Measurements from ENCODE around the gene TRIM24.
A peak's percentile ranks its signal among the peaks of the same experiment; 100 is the strongest.
"Not testable (repeated sequence)": the region's sequence is repeated elsewhere in the genome, so short reads cannot be mapped to it uniquely, and the experiment has no call there.

TRIM24 gene

DNA sequence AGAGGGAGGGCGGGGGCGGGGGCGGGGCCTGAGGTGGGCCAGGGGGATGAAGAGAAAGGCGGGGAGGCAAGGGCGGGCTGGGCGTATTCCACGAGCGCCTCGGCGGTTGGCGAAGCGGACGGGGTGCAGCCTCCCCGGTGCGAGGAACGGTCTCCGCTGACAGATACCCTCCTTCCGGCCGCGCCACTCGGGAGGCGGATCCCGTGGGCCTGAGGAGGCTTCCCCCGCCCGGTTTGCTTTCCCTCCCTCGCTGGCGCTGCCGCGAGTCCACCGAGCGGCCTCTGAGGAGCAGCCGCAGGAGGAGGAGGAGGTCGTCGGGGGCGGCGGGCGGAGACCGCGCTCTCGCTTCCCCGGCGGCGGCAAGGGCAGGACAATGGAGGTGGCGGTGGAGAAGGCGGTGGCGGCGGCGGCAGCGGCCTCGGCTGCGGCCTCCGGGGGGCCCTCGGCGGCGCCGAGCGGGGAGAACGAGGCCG, at the start of gene TRIM24:
TRIM24 (plus strand) TSS at position 84 of the 473 bp plus-strand sequence; CDS start at position 374, 290 bp downstream.
- peak; percentile 98 for DNase-seq

DNA sequence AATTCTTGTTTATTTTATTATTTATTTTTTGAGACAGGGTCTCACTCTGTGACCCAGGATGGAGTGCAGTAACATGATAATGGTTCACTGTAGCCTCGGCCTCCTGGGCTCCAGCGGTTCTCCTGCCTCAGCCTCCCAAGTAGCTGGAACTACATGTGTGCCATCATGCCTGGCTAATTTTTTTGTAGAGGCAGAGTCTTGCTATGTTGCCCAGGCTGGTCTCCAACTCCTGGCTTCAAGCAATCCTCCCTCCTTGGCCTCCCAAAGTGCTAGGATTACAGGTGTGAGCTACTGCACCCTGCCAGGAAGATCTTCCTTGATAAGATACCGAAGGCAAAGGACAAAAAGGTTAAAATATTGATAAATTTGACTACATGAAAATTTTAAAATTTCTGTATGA, 48.0 kb upstream of the TRIM24 start:
- not testable (repeated sequence) for DNase-seq

DNA sequence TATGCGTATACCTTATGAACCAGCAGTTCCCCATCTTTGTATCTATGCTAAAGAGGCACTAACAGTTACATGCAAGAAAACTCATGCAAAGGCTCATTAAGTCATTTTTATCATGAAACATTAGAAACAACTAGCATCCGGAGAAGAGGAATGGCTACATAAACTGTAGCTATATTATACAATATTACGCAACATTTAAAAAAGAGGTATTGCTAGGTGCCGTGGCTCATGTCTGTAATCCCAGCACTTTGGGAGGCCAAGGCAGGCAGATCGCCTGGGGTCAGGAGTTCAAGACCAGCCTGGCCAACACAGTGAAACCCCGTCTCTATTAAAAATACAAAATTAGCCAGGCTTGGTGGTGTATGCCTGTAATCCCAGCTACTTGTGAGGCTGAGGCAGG, 47.1 kb upstream of the TRIM24 start:
- not testable (repeated sequence) for DNase-seq

DNA sequence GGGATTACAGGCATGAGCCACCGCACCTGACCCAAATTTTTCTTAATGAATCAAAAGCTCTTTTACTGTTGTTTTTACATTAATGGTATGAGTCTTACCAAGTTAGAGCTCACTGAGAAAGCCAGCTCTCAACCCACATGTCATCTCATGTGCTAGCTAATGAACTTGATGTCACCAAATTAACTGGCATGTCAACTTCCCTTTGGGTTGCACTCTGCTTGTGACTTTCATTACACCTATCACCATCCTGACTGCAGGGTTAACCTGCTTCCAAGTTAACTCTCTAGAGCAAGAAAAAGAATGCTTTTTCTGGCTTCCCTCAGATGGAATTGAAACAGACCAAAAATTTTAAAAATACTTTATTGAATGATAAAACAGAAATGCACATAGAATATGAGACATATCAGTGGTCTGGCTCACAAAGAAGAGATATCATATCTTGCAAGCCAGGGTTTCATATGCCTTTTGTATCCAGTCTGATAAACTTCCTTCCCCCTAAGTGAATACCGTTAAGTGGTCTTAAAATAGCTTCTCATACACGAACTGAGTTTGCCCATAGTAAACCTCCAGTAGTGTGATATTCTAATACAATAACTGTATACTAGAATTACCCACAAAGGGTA, 42.9 kb upstream of the TRIM24 start:
- DNase-seq, result no peak

DNA sequence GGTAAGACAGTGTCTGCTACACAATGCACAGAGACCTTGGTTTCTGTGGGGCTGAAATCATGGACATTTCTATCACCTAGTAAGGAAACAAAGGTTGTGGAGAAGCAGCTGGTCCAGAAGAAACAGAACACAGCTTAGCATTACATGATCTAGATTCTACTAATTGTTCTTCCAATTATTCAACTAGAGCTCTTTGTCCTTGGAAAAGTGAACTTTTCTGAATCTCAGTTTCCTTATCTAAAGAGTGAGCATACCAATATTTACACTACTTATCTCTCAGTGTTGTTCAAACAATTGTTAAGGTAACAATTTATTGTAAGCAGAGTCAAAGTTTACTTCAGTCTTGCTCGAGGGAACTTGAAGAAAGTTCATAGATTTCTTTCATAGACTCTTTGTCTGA, 42.3 kb upstream of the TRIM24 start:
- DNase-seq, result no peak

DNA sequence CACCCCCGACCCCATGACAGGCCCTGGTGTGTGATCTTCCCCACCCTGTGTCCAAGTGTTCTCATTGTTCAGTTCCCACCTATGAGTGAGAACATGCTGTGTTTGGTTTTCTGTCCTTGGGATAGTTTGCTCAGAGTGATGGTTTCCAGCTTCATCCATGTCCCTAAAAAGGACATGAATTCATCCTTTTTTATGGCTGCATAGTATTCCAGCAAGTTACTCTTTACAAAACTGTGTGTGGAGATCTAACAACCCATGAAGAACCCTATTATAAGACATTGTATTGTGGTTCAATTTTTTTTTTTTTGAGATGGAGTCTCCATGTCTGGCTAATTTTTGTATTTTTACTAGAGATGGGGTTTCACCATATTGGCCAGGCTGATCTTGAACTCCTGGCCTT, 41.7 kb upstream of the TRIM24 start:
- not testable (repeated sequence) for DNase-seq

DNA sequence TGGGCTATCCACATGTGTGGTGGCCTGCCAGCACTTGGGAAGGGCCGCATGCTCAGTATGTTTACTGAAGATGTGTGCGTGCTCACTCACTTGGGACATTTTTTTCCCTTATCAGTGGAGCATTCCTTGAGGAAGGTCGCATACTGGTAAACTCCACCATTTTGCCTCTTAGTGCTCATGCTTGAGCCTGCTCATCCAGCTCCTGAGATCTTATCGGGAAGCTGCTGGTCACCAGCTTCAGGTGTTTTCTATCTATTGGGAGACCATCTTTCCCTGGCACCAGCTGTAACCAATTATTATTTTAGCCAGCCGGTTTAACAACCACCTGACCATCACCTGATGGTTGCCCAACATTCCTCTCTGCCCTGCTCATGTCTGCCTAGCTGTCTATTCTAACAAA, 35.0 kb upstream of the TRIM24 start:
- no peak for DNase-seq

DNA sequence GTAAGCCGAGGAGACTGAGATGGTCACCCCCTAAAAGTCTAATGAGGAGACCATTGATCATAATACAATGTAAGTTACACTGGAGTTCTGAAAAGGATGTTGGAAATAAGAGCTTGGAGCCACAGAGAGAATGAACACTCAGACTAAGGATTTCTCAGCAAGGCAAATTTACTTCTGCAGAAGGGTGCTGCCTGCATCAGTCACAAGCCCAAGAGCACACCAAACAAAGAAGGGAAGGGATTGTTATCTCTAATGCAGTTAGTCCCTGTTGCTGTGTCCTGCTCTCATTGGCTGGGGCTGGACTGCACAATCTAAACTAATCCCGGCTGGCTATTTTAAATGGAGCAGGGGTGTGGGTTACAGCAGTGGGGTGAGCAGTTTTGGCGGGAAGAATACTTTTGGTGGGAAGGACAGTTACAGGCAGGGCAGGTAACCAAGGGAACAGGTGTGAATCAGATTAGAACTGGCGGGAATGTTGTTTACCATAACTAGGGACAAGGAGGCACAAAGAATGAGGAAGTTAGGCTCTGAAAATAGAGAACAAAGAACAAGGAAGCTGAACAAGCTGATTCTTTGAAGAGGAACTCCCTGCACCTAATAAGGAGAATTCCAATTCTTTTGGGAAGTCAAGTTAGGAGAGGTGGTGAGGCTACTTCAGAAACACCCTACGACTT, 30.3 kb upstream of the TRIM24 start:
- DNase-seq, result no peak

DNA sequence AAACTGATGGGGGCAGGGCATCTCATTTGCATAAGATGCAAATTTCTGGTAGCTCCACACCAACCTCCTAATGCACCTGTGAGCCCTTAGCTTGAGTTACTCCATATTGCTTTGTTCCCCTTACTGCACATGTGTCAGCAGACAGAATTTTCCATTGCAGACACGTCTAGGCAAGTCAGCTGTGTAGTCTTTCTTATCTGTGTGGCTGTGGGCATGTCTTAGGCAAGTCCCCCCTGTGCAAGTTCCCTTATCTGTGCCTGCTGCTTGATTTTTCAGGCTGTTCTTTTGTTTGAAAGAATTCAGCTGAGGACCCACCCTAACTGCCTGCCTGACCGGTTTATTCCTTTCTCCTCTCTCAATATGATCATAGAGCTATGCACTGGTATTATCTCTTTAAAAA, 28.5 kb upstream of the TRIM24 start:
- DNase-seq, result no peak

DNA sequence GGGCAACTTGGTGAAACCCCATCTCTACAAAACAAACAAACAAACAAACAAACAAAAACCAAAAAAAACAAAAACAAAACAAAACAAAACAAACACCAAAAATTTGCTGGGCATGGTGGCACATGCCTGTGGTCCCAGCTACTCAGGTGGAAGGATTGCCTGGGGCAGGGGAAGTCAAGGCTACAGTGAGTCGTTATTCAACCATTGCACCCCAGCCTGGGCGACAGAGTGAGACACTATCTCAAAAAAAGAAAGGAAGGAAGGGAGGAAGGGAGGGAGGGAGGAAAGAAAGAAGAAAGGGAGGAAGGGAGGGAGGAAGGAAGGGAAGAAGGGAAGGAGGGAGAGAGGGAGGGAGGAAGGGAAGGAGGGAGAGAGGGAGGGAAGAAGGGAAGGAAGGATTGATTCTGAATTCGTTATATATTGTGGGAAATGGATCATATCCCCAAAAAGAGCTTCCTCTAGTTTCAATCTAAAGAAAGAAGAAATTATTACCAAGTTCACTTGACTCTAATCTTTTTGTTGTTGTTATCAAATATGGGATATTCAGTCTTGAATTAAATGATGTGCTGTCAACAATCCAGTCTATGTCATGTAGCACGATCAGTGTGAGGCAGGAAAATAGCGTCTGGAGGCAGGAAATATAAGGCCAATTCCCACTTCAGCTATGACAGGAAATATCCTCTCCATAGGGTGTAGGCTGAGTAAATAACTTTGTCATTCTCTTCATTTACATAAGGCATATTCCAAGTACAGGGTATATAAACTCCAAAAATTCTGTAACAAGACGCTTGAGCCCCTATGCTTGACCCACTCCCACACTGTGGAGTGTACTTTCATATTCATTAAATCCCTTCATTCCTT, 26.2 kb upstream of the TRIM24 start:
- DNase-seq, result no peak

DNA sequence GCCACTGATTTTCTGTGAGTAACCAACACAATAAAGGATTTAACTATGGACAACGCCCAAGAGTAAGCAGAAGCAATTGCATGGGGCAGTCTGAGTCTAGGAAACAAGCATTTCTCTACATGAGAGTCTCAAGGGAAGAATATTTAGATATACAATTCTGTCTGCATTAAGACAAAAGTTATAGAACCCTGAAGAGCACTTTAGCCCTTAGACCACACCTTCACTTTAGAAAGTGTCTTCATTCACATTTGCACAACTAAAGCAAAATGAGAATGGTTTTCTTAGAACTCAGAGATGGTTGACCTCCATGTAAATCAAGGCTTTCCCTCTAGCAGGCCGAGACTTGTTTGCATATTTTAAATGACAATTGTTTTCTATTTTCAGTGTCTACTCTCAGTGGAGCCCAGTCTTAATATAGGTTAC, 25.5 kb upstream of the TRIM24 start:
- no peak for DNase-seq

DNA sequence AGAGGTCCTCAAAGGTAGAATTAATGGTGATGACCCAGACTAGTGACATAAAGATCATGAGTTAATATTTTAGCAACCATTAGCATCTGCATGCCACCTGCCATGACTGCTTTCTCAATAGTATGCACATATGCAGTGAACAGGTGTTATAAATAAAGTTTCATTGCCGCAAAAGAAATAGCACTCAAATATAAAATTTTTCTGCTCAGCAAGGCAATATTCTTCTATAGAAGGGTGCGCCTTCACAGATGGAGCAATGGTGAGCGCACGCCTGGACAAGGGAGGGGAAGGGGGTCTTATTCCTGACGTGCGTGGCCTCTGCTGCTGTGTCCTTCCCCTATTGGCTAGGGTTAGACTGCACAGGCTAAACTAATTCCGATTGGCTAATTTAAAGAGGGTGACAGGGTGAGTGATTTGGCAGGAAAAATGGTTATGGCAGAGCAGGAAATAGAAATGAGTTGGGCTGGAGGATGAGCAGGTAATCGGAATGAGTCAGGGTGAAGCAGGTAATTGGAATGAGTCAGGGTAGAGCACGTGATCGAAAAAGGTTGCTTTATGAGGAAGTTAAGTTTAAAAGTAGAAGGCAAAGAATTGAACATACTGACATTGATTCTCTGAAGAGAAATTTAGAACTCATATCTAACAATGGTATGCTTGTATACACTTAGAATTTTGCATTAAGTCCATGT, 24.7 kb upstream of the TRIM24 start:
- no peak for DNase-seq

DNA sequence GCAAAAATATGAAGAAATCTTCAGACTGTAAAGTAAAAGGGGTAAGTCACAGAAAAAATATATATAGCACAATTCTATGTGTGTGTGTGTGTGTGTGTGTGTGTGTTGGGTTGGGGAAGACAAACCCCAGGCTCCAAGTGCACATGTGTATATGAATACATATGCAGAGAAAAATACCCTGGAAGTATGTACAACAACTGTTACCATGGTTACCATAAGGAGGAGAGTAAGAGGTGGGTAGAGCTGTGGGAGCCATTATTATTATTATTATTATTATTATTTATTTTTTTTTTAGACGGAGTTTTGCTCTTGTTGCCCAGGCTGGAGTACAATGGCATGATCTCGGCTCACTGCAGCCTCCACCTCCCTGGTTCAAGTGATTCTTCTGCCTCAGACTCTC, 23.7 kb upstream of the TRIM24 start:
- no peak for DNase-seq

DNA sequence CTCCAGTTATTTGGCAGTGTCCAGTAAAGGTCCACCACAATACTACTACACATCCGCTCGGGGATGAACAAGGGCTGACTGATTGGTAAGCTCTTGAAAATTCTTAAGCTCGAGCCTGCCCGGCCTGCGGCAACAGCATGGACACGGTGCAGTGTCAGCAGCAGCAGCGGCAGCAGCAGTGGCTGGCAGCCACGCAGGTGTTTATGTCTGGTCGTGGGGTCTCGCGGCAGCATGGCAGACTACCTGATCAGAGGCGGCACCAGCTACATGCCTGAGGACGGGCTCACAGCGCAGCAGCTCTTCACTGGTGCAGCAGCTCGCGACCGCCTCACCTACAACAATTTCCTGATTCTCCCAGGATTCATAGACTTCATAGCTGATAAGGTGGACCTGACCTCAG, 19.6 kb upstream of the TRIM24 start:
- DNase-seq, result no peak

DNA sequence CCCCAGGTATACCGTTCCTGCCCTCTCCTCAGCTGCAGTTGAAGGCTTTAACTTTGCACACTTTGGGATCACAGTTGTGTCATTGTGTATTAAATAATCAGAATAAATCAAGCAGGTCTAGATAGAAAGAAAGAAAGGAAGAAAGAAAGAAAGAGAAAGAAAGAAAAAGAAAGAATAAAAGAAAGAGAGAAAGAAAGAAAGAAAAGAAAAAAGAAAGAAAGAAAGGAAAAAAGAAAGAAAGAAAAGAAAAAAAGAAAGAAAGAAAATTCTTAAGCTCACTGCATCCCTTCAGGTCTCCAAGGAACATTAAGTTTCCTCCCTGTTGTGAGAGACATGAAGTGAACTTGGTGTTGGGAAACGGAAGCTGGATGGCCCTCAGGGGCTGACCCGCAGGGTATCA, 17.2 kb upstream of the TRIM24 start:
- no peak for DNase-seq

DNA sequence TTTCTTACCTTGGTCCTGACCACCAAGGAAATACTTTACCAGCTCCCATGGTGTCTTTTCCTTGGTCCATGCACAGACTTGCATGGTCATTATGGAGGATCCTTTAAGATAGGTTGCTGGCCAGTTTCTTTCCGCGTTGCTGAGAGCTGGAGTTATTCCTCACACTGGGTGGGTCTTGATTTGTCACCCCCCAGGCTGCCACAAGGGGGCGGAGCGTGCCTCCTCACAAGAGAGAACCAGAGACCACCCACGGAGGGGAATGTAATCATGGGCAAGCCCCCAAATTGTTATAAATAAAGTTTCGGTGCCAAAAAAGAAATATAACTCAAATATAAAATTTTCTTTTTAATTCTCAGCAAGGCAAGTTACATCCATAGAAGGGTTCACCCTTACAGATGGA, 10.5 kb upstream of the TRIM24 start:
- DNase-seq, result no peak

DNA sequence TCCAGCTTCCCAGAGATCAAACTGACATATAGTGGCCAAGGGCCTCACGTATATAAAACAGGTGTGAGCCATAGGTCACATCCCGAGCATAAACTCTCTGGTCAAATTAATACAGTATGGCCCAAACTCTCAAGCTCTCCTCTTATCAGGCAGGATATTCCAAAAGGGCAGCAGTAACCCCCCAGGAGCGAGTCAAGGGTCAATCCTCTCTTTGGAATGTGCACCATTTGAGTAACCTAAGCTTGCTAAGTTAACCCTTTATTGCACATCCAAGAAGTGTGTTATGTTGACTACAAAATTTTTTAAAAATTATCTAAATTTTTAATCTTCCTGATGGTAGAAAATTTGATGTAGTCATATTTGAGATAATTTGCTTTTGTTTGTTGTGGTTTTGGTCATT, 4.5 kb upstream of the TRIM24 start:
- DNase-seq, result no peak

DNA sequence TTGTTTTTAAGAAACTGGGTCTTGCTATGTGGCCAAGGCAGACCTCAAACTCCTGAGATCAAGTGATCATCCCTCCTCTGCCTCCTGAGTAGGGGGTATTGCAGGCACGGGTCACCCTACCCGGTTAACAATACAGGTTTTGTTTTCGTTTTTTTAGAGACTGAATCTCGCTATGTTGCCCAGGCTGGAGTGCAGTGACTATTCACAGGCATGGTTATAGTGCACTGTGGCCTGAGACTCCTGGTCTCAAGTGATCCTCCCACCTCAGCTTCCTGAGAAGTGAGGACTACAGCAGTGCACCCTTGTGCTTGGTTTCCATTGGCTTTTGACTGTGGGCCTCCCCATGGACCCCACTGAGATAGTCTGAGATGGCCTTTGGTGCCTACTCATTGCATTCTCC, 3.8 kb upstream of the TRIM24 start:
- DNase-seq, result no peak

DNA sequence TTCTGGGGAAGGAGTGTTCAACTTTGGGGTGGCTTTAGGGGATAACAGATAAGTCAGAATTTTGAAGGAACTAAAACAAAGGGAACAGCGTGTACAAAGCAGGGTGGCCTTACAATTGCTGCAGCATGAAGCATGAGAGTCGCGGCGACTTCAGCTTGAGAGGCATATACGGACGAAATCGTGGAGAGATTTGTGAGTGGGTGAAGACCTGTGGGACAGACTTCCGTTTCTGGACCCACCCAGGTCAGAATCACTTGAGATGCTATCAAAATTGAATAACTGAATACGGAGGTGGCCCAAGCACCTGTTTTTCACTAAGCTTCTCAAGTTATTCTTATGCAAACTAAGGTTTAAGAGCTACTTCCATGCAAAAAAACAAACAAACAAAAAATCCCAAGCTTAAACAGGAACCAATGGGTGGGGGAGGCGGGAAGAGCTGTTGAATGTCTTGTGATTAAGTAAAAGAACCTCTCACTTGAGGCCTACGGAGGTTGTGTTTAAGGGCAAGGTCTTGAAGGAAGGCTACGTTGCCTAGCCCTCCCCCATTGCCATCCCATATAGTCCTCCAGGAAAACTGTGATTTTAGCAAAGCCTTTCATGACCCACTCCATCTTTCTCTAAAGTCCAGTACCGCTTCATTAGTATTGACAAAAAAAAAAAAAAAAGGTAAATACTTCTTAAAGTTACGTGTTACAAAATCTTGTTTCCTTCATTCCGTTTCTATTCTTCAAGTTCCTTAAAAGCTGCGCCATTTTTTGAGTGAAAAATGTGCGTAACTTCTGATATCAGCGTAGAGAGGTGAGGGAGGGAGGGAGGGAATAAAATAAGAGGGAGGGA, 1.3 kb upstream of the TRIM24 start:
- DNase-seq, result no peak

DNA sequence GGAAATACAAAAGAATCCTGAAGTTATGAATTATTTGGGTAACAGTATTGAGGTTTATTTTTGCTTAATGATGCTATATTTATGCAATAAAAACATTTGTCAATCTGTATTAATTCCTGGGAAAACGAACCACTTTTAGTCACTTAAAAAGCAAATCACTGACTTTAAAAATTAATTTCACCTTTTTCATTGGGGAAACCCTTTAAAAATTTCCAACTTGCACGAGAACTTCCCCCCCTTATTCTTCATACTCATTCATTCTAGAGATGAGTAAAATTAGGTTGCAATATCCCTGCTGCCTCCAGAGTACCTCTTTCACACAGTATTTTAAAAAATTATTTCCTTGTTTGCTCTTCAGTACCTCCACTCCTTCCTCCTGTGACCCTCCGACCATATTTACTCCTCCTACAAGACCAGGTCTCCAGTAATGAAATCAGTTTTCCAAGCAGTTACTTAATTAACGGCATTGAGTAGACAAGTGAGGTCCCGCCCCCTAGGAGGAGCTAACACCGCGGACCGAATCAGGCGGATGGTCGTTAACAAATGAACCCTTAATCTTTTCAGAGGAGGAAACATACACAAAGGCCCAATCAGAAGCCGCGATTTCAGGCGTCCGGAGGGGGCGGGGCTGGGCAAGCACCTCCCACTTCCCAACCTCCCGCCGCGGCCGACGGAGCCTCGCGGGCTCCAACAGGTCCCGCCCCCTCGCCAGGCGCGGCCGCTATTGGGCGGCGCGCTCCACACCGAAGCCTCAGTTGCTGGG, 465 bp upstream of the TRIM24 start:
- DNase-seq, result peak; percentile 98
